Left forelimb (tissue), 1 donor: ENCODE measurements around the gene KPNA2.
"Not testable (repeated sequence)": the region's sequence is repeated elsewhere in the genome, so short reads cannot be mapped to it uniquely, and the experiment has no call there.

Source experiments
- DNase-seq: peaks from one replicate; pipeline ENCODE4 v3.0.0-alpha.2; 2018; ENCODE audit warnings: low spot score

Gene KPNA2

DNA sequence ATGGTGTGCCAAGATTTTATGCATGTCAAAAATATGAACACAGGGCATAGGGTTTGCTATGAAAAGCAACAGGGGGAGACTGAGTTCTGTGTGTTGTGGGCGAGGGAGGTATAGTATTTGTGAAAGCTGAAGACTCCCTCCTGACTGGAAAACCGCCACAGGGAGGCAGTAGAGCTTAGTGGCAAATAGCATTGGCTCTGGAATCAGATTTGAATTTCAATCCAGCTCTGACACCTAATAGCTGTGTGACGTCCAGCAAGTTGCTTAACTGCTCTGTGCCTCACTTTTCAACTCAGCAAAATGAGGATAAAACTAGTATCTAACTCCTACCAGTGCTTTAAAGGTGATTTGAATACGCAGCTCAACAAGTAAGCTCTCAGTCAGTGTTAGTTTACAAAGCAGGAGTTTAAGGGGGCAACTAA lies 22.0 kb downstream of the KPNA2 start:
- DNase-seq: no peak

DNA sequence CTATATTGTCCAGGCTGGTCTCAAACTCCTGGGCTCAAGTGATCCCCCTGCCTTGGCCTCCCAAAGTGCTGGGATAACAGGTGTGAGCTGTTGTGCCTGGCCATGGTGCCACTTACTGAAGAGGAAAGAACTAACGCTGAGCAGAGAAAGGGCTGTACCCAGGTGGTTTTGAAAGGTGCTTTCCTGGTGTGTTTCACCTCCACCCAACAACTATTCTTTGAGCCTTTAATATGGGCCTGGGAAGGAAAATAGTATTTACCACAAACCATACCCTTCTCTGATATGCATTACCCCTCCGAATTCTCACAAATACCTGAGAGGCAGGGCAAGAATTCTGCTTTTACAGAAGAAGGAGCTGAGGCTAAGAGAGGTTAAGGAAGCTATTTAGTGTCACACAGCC lies 24.8 kb downstream of the KPNA2 start:
- DNase-seq: no peak

GRCh38 chr17:68061512-68062313 lies 26.2 kb downstream of the KPNA2 start:
- DNase-seq: no peak

DNA sequence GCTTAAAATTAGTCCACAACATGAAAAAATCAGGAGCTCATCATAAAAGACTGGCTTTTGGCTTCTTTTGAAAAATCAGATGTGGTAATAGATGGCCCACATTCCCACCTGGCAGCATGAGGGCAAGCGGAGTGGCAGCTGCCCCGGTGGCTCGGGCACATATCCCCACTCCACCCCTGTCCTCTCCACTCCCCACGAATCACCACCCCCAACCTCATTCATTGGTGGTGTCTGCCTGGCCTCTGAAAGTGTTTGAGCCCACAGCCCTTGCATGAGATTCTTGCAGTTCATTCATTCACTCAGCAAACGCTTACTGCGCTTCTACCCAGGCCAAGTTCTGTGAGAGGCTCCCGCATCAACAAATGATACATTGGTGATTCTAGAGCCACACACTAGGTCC lies 29.8 kb downstream of the KPNA2 start:
- DNase-seq: not testable (repeated sequence)

DNA sequence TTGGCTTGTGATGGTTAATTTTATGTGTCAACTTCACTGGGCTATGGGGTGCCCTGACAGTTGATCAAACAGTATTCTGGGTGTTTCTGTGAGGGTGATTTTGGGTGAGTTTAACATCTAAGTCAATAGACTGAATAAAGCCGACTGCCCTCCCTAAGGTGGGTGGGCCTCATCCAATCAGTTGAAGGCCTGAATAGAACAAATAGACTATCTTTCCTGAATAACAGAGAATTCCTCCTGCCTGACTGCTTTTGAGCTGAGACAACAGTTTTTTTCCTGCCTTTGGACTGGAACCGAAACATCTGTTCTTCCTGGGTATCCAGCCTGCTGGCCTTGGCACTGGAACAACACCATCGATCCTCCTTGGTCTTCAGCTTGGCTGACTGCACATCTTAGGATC lies 33.0 kb downstream of the KPNA2 start:
- DNase-seq: not testable (repeated sequence)

- not testable (repeated sequence) for DNase-seq
These were observed 35.3 kb downstream of the KPNA2 start for GRCh38 chr17:68070582-68071444.

GRCh38 chr17:68074279-68074678 lies 38.7 kb downstream of the KPNA2 start:
- no peak for DNase-seq

DNA sequence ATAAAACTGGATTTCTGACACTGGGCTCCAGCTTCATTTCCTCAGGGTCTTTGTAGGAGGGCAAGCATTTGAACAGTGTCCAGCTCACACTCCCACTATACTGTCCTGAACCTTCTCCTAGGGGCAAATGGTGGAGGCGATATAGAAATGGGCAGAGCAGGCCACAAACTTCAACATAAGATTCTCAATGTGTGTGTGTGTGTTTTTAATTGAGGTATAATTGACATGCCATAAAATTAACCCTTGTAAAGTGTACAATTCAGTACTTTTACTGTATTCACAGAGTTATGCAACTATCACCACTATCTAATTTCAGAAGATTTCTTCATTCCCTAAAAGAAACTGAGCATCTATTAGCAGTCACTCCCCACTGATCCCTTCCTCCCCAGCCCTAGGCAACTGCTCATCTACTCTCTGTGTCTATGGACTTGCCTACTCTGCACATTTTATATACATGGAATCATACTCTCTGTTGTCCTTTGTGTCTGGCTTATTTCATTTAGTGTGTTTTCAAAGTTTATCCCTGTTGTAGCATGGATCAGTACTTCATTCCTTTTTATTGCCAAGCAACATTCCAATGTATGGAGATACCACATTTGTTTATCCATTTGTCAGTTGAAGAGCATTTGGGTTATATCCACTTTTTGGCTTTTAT lies 40.5 kb downstream of the KPNA2 start:
- not testable (repeated sequence) for DNase-seq

DNA sequence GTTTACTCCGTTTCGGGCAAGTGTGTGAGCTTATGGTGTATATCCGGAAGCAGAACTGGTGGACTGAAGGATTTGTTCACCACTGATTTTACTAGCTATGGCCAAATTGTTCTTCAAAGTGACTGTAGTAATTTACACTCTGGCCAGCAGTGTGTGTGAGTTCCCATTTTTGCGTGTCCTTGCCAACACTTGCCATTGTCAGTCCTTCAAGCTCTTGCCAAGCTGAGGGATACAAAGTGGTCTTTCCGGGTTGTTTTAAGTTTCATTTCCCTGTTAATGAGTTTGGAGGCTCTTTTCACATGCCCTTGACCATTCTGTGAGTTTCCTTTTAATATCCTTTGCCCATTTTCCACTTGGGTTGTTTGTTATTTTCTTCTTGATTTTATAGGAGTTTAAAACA lies 42.0 kb downstream of the KPNA2 start:
- not testable (repeated sequence) for DNase-seq

- DNase-seq: no peak
These were observed 45.0 kb downstream of the KPNA2 start for GRCh38 chr17:68080411-68081150.

- DNase-seq: not testable (repeated sequence)
These were observed 46.0 kb downstream of the KPNA2 start for GRCh38 chr17:68081305-68082265.

- DNase-seq: no peak
These were observed 50.3 kb downstream of the KPNA2 start for GRCh38 chr17:68085771-68086381.

DNA sequence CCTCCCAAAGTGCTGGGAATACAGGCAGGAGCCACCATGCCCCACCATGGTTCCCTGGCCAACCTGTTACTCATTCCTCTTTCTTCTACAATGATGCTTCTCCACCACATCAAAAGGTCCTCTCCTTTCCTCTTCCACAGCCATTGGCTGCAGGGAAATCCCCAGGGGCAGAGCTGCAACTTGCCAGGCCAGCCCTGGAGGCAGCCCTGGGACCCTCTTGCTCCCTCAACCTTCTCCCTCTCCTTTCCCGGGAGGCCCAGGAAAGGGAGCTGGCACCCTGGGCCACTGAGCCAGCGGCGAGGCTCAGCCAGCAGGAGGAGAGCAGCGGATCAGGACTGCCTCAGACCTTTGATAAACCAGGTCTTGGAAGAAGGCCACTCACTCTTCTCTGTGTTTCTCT lies 51.1 kb downstream of the KPNA2 start:
- DNase-seq: not testable (repeated sequence)

DNA sequence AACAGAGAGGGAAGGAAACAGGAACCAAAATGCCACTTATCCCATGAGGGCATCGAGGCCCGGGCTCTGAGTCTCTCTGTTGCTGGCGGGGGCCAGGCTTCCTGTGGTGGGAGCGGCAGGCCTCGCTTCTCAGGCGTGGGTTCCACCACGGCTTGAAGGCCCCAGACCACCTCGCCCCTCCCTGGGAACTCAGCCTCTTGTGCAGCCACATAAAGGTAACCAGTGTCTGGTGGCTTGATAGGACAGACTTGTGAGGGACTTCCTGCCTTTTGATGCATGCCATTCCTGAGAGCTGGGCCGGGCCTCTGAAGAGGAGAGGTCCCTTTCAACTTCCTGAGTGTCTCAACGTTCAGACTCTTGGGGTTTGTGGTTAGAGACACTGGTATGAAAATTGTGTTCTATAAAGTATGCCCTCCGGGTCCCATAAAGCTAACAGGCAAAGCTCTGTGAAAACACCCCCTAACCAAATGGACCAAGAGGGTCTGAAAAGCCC lies 51.6 kb downstream of the KPNA2 start:
- DNase-seq: not testable (repeated sequence)

GRCh38 chr17:68087851-68088250 lies 52.3 kb downstream of the KPNA2 start:
- DNase-seq: no peak

- DNase-seq: no peak
These were observed 54.3 kb downstream of the KPNA2 start for GRCh38 chr17:68089881-68090280.

GRCh38 chr17:68094481-68095078 lies 59.0 kb downstream of the KPNA2 start:
- DNase-seq: no peak

DNA sequence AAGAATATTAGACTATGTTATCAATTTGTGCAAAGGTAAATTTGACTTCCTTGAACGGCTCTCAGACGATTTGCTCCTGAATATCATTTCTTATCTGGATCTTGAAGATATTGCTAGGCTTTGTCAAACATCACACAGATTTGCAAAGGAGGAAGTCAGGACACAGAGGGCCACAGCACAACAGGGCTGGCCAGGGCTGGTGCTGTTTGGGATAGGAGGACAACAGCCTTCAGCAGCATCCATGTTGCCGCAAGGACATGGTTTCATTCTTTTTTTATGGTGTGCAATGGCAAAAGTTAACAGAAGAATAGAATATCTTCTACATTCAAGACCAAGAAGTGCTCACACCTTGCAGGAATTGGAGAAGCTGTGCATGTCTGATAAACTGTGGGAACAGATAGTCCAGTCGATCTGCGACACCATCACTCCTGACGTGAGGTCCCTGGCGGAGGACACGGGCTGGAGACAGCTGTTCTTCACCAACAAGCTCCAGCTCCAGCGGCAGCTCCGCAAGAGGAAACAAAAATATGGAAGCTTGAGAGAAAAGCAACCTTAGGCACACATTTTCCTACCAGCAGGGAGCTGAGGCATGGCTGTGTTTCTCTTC lies 59.8 kb downstream of the KPNA2 start:
- no peak for DNase-seq

DNA sequence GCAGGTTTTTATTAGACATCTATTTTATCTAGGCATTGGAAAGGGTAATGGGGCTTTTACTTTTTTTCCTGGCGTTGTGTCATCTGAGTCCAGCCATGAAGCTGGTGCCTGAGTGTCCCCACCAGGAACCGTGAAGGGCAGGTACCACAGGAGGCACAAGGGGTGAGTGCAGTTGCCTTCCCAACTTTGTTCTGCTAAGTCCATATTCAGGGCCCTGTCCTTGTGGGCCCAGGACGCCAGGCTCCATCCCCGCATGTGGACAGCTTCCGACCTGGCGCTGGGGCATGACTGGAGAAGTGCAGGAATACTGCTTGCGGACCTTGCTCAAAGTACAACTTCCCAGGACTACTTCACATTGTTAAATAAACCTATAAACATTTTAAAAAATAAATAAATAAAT lies 60.6 kb downstream of the KPNA2 start:
- DNase-seq: no peak
